Measurements from ENCODE around the gene CDH4. TPM values are rescaled to one million over a fixed set of nuclear protein-coding genes. Genes with fewer than 3 reads are reported as not detected.

CDH4 gene
- total RNA-seq, 1 experiment from 2014 or later: 25.0 TPM

DNA sequence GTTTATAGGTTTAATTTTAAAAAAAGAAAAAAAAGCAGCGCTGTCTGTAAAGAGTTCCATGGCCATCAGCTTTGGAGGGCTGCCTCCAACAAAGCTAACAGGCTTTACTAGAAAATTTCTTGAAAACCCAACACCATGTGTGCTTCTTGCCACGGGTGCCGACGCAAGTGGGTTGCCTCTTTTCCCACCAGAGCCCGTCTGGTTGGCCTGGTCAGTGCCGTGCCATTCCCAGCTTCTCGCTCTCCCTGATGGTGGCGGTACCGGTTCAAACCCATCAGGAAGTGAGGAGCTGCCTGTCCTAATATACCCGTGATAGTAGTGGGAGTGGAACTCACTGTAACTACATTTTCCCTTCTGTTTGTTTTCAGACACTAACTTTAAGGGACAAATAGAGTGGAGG, 73.7 kb downstream of the CDH4 start:
- BruUV-seq (replicated peaks): no TSS peak
- H3K4me3 Mint-ChIP-seq (ENCODE audit: unreplicated experiment): no peak overlapping the region
- H3K27ac Mint-ChIP-seq (ENCODE audit: low read depth, unreplicated experiment): no peak overlapping the region
- H3K4me1 Mint-ChIP-seq (ENCODE audit: insufficient read depth, unreplicated experiment): no peaks in the 10 kb centered on the region
- intact Hi-C loops (cut with micrococcal nuclease): loop anchor here (10.0 kb wide), 1 partner anchor 109 kb away; no protein-coding TSS in a partner anchor
- ChIA-PET POLR2A (no interaction called here), CTCF (interaction anchor here (0.7 kb wide), 1 partner anchor 1226 kb away, joined by 3 read pairs; no protein-coding TSS in a partner anchor)
- no peak for DNase-seq (ENCODE audit: unreplicated experiment)
- no peaks in the 10 kb centered on the region for H3K9me3 Mint-ChIP-seq (ENCODE audit: unreplicated experiment)
- no peaks in the 10 kb centered on the region for H3K27me3 Mint-ChIP-seq (ENCODE audit: insufficient read depth, unreplicated experiment)
- H3K36me3 Mint-ChIP-seq (ENCODE audit: insufficient read depth, unreplicated experiment): peaks cover 6% of the 10 kb centered on the region
- TF ChIP-seq, protein P1, sequence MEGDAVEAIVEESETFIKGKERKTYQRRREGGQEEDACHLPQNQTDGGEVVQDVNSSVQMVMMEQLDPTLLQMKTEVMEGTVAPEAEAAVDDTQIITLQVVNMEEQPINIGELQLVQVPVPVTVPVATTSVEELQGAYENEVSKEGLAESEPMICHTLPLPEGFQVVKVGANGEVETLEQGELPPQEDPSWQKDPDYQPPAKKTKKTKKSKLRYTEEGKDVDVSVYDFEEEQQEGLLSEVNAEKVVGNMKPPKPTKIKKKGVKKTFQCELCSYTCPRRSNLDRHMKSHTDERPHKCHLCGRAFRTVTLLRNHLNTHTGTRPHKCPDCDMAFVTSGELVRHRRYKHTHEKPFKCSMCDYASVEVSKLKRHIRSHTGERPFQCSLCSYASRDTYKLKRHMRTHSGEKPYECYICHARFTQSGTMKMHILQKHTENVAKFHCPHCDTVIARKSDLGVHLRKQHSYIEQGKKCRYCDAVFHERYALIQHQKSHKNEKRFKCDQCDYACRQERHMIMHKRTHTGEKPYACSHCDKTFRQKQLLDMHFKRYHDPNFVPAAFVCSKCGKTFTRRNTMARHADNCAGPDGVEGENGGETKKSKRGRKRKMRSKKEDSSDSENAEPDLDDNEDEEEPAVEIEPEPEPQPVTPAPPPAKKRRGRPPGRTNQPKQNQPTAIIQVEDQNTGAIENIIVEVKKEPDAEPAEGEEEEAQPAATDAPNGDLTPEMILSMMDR (IDR thresholded peaks at IDR 0.05; ENCODE audit: unreplicated experiment): no peak

GRCh38 chr20:61328911-61329558, 77.0 kb downstream of the CDH4 start:
- ChIA-PET POLR2A (no interaction called here), CTCF (interaction anchor here (1.3 kb wide), 1 partner anchor 68 kb away, joined by 3 read pairs; no protein-coding TSS in a partner anchor)
- BruUV-seq (replicated peaks): no TSS peak

DNA sequence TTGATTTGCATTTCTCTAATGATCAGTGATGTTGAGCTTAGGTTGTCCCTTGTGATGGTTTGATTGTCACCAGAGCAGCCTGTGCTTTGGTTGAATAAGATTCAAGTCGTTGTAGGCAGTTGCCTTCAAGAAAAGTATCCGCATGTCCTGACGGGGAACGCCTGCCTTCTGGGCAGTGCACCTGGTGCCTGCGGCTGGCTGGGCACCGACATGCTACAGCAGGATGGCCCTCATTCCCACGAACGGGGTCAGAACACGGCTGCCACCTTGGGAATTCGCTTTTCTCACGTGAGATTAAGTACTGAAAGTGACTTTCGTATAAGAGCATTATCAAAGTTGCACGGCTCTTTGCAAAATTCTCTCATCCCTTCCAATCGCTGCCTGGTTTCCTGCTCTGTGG, 78.4 kb downstream of the CDH4 start:
- Mint-ChIP-seq H3K27me3 (ENCODE audit: insufficient read depth, unreplicated experiment) (no peaks in the 10 kb centered on the region), H3K4me1 (ENCODE audit: insufficient read depth, unreplicated experiment) (no peaks in the 10 kb centered on the region), H3K27ac (ENCODE audit: low read depth, unreplicated experiment) (no peak overlapping the region), H3K4me3 (ENCODE audit: unreplicated experiment) (no peak overlapping the region), H3K36me3 (ENCODE audit: insufficient read depth, unreplicated experiment) (peaks cover 12% of the 10 kb centered on the region), H3K9me3 (ENCODE audit: unreplicated experiment) (no peaks in the 10 kb centered on the region)
- no peak for DNase-seq (ENCODE audit: unreplicated experiment)
- POLR2A ChIA-PET: interaction anchor here (0.6 kb wide), 1 partner anchor 1195 kb away, joined by 3 read pairs; no protein-coding TSS in a partner anchor
- TF ChIP-seq, protein P1 (IDR thresholded peaks at IDR 0.05; ENCODE audit: unreplicated experiment): no peak
- BruUV-seq (replicated peaks): no TSS peak
- CTCF ChIA-PET: no interaction called here
- intact Hi-C loops (cut with micrococcal nuclease): no loop called here

More at GRCh38 chr20:61328911-61329558, 77.0 kb downstream of the CDH4 start:
- TF ChIP-seq, protein P1 (IDR thresholded peaks at IDR 0.05; ENCODE audit: unreplicated experiment): no peak
- Mint-ChIP-seq H3K36me3 (ENCODE audit: insufficient read depth, unreplicated experiment) (peaks cover 6% of the 10 kb centered on the region), H3K27ac (ENCODE audit: low read depth, unreplicated experiment) (no peak overlapping the region), H3K4me1 (ENCODE audit: insufficient read depth, unreplicated experiment) (no peaks in the 10 kb centered on the region), H3K4me3 (ENCODE audit: unreplicated experiment) (no peak overlapping the region), H3K9me3 (ENCODE audit: unreplicated experiment) (no peaks in the 10 kb centered on the region), H3K27me3 (ENCODE audit: insufficient read depth, unreplicated experiment) (no peaks in the 10 kb centered on the region)
- peak; percentile 27 for DNase-seq (ENCODE audit: unreplicated experiment)
- intact Hi-C loops (cut with micrococcal nuclease): loop anchor here (10.0 kb wide), 1 partner anchor 106 kb away; no protein-coding TSS in a partner anchor

- no peaks in the 10 kb centered on the region for H3K27me3 Mint-ChIP-seq (ENCODE audit: insufficient read depth, unreplicated experiment)
- DNase-seq (ENCODE audit: unreplicated experiment): no peak
- H3K36me3 Mint-ChIP-seq (ENCODE audit: insufficient read depth, unreplicated experiment): peaks cover 6% of the 10 kb centered on the region
- H3K9me3 Mint-ChIP-seq (ENCODE audit: unreplicated experiment): no peaks in the 10 kb centered on the region
- BruUV-seq (replicated peaks): no TSS peak
- no peak overlapping the region for H3K27ac Mint-ChIP-seq (ENCODE audit: low read depth, unreplicated experiment)
- intact Hi-C loops (cut with micrococcal nuclease): no loop called here
- POLR2A ChIA-PET: interaction anchor here (0.6 kb wide), 1 partner anchor 45 kb away, joined by 3 read pairs; no protein-coding TSS in a partner anchor
- TF ChIP-seq, protein P1 (IDR thresholded peaks at IDR 0.05; ENCODE audit: unreplicated experiment): no peak
- no peak overlapping the region for H3K4me3 Mint-ChIP-seq (ENCODE audit: unreplicated experiment)
- no peaks in the 10 kb centered on the region for H3K4me1 Mint-ChIP-seq (ENCODE audit: insufficient read depth, unreplicated experiment)
- CTCF ChIA-PET: no interaction called here
Observed at GRCh38 chr20:61331543-61331942, 79.5 kb downstream of the CDH4 start.

Measured in MCF 10A (cell line).